GM12864 (cell line): ENCODE measurements around the gene KCNK1.
"Not testable (repeated sequence)": the region's sequence is repeated elsewhere in the genome, so short reads cannot be mapped to it uniquely, and the experiment has no call there.

Source experiments
- DNase-seq: peaks from one replicate; pipeline ENCODE4 v3.0.0-alpha.2; 2011; ENCODE audit warnings: low read depth
- H3K4me3 ChIP-seq: 2 replicates; pipeline ENCODE4 v1.5.1; 2011; ENCODE audit warnings: mild to moderate bottlenecking, low read depth, low read length, control low read depth
- TF ChIP-seq, protein P1 (sequence below): IDR thresholded peaks from 2 replicates; pipeline ENCODE4 v1.5.1; 2011; ENCODE audit warnings: low read depth, mild to moderate bottlenecking, moderate library complexity, low read length, control low read depth, inconsistent platforms; ENCODE audit errors: missing control alignments

The KCNK1 gene

DNA sequence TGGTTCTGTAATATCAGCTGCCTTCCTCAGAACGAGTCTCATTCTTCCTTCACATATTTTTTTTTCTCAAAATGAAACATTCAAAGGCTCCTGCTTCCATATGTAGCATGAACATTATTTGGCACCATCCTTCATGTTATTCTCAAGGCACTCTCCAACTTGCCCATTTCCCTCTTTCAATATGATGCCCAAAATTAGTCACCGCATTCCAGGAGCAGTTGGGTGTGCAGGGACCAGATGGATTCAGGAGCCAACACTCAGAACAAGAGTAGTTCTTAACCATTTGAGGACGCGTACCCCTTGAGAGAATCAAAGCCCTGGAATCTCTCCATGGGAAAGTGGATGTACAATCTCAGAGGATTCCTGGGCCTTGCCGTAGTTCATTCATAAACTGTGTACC lies 50.3 kb downstream of the KCNK1 start:
- TF ChIP-seq, protein P1, sequence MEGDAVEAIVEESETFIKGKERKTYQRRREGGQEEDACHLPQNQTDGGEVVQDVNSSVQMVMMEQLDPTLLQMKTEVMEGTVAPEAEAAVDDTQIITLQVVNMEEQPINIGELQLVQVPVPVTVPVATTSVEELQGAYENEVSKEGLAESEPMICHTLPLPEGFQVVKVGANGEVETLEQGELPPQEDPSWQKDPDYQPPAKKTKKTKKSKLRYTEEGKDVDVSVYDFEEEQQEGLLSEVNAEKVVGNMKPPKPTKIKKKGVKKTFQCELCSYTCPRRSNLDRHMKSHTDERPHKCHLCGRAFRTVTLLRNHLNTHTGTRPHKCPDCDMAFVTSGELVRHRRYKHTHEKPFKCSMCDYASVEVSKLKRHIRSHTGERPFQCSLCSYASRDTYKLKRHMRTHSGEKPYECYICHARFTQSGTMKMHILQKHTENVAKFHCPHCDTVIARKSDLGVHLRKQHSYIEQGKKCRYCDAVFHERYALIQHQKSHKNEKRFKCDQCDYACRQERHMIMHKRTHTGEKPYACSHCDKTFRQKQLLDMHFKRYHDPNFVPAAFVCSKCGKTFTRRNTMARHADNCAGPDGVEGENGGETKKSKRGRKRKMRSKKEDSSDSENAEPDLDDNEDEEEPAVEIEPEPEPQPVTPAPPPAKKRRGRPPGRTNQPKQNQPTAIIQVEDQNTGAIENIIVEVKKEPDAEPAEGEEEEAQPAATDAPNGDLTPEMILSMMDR: no peak
- H3K4me3 ChIP-seq: no peak overlapping the region
- DNase-seq: no peak

DNA sequence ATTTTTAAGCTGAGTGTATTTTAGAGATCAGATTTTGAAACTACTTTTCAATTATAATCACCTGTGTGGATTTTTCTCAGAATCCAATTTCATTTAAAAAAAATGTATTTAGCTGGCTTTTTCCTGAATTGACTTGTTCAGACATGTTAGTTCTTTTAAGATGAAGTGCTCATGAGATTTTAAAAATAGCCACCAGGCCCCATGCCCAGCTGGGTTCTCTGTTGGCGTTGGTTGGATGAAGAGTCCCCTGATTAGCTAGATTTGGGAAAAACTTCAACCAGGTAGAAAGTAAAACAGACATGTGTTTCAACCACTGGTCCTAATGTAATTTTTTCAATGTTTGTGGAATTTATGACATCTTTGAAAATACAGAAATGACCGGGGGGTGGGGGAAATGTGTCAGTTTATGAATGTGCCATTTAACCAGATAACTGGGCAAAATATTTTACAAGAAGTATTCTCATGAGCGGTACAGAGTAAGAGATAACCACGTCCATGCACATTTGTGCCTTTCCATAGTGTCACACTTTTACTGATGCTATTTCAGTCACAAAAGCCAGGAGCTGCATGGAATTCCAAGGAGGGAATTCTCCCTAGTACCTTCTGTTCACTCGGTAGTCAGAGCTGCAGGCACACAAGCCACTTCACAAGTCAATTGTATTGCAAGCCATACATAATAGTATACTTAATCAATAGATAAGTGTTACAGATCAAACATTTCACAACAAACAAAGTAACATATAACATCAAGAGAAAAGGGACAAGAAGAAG lies 51.1 kb downstream of the KCNK1 start:
- no peak for DNase-seq
- TF ChIP-seq, protein P1: no peak
- H3K4me3 ChIP-seq: no peak overlapping the region

DNA sequence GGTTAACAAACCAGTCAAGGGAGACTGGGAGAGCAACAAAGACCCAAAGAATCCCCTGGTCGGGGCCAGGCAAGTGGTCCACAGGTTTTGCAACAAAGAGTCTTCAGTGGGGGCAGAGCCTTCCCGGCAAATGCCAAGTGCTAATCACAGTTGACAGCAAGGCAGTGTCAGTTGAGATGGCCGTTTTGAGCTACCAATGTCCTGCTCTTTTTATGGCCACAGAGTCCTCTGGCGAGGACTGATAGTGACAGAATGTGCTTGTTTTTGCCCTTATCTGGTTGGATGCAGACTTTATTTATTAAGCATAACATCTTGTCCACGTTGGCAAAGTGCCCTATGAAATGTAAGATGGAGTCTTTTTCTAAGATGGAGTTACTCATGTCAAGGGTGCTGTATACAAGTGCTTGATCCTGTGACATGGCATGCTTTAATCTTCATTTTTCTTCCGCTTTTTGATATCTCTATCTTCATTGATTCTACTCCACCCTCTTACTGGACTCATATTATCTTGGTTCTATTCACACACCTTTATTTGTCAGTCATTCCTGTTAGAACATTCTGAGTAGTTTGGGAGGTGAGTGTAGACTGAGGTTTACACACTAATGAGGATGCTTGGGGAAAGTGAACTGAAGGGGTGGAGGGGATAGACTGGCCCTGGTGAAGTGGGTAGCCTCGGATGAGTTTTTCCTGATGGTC lies 51.8 kb downstream of the KCNK1 start:
- DNase-seq: no peak
- TF ChIP-seq, protein P1: no peak
- no peak overlapping the region for H3K4me3 ChIP-seq

DNA sequence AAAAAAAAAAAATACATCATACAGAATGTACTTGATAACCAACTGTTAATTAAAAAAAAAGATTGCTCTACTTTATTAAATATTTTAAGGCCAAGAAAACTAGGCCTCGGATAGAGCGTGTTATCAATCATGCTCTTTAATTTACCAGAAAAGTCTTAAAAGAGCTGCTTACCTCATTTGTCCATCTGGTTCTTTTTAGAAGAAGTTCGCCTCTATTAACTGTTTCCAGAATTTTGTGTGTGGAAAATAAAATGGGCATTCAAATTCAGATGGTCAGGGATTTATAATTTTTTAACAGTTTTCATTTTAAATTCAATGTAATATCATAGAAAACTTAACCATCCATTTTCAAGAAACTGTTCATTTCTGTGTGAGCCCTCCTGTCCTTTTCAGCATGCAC lies 53.8 kb downstream of the KCNK1 start:
- DNase-seq: no peak
- no peak overlapping the region for H3K4me3 ChIP-seq
- TF ChIP-seq, protein P1: no peak

DNA sequence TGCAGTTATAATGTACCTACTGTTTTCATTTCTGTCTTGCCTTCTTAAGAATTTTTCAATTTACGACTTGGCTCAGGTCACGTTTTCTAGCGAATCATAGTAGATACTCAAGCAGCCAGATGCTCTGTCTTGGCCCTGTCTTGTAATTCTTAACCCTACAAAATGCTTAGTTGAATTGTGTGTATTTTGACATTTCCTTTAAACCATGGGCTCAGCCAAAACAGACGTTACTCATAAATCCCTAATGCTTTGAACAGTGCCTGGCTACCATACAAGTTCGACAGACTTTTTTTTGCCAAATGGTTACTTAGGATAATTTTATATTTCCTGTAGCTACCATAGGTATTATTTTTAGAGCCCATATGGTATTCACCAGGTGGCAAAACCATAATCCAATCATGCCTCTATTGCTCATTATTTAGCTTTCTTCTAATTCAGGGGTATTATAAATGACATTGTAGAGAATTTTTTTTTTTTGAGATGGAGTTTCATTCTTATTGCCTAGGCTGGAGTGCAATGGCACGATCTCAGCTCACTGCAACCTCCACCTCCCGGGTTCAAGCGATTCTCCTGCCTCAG lies 54.3 kb downstream of the KCNK1 start:
- TF ChIP-seq, protein P1: no peak
- H3K4me3 ChIP-seq: no peak overlapping the region
- no peak for DNase-seq

DNA sequence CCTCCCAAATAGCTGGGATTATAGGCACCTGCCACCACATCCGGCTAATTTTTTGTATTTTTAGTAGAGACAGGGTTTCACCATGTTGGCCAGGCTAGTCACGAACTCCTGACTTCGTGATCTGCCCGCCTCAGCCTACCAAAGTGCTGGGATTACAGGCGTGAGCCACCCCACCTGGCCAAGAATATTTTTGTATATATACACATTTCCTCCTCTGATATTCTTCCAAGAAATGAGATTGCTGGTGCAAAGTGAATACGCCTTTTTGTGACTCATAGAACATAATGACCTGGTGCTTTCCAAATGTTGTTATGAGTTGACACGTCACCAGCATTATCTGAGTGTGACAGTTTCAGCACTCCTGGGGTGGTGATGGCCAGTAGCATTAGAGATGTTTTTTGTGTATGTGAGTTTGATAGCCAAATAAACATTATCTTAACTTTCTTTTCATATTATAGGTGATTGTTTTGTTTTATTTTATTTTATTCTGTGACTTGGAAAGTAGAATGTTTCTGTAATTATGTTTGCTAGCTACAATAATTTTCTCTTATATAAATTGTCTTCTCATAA lies 54.9 kb downstream of the KCNK1 start:
- DNase-seq: peak; percentile 18
- H3K4me3 ChIP-seq: no peak overlapping the region
- TF ChIP-seq, protein P1: no peak

DNA sequence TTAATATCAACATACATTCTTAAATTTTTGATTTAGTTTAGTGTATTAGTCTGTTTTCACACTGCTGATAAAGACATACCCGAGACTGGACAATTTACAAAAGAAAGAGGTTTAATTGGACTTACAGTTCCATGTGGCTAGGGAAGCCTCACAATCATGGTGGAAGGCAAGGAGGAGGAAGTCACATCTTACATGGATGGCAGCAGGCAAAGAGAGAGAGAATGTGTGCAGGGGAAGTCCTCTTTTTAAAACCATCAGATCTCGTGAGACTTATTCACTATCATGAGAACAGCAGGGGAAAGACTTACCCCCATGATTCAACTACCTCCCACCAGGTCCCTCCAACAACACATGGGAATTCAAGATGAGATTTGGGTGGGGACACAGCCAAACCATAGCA lies 56.5 kb downstream of the KCNK1 start:
- DNase-seq, H3K4me3 ChIP-seq: not testable (repeated sequence)
